GM18498 (cell line): Measurements from ENCODE around the gene PADI2.

ENCODE experiments used
- ATAC-seq: cut with Tn5 transposase; IDR thresholded peaks from one replicate; pipeline ENCODE4 v1.9.1; 2021; ENCODE audit warnings: mild to moderate bottlenecking, moderate library complexity; ENCODE audit not compliant: unreplicated experiment

Gene PADI2

GRCh38 chr1:17119076-17119772 is at the start of gene PADI2:
Gene PADI2 (minus strand): TSS chr1:17119451. CDS start chr1:17119371, 80 bp downstream.
- no peak for ATAC-seq

DNA sequence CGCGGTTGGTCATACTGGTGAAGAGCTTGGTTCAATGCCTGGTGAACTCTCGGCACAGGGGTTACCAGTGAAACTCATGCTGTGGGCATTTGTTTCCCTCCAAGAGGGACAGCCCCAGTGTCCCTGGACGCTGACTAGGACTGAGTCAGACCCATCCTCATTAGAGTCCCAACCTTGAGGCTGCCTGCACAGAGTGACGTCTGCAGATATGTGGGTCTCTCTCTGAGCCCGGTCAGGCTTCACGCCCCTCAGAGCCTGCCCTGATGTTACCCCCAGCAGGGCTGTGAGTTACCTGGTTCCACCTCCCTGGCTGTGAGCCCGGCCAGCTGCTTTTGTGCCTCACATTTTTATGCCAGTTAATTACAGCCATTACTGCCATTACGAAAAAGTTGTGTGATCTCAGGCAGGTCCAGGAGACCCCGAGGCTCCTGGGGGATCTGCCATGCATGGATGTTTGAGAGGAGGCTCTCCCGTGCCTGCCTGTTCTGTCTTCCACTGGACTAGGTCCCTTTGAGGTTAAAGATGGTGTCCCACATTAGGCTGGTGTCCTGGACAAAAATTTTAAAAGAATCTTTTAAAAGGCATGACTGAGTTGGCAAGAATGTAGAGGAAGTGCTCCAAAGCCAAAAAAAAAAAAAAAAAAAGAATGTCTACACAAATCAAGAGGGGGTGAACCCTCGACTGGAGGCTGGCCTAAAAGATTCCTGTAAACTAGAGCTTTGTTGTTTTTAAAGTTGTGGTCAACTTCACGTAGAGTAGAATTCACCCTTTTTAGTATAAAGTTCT is 49.0 kb upstream of the PADI2 start:
- no peak for ATAC-seq

DNA sequence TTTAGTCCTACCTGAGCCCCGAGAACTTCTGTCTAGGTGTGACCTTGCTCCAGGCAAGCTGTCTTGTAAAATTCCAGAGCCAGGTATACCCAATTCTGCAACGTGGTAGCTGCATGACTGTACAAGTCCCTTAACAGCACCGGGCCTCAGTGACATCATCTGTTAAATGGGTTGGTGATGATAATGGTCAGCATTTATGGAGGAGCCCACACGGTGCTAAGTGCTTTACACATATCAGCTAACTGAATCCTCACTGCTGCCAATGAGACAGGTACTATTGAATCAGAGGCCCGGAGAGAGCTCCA is 48.5 kb upstream of the PADI2 start:
- no peak for ATAC-seq

DNA sequence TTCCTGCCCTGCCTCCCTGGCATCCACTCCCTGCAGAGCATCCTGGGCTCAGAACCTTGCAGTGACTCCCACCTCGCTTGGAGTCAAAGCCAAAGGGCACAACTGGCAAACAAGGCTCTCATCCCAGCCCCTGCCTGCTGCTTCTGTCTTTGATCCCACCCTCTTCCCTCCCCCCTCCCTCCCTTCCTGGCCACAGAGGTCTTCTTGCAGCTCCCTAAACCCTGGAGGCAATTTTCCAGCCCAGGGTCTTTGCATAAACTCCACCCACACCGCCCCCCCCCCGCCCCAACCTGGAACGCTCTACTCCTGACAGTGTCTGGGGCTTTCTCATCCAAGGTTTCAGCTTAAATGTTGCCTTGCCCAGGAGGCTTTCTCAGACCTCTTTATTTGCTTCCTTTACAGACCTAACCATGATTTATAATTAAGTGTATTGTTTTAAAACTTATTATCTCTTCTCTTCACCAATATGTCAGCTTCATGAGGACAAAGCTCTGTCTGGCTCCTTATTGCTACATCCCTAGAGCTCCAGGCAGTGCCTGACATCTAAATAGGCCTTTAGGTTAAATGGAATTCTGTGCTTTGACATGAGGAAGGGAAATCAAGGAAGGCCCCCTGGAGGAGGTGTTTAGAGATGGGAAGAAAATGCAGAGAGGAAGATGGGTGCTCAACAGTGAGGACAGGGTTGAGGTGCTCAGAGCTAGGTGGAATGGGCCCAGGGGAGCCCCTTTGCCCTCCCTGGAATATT is 48.0 kb upstream of the PADI2 start:
- no peak for ATAC-seq

DNA sequence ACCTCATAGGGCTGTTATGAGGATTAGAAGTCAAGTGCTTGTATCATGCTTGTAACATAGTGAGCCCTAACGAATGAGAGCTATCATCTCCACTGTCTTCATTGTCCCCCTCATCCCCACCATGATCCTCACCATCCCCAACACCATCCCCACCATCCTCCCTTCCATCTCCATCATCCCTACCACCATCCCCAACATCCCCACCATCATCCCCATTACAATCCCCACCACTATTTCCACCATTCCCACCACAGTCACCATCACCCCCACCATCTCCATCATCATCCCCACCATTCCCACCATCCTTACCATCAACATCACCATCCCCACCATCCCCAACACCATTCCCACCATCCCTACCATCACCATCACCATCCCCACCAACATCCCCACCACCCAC is 46.6 kb upstream of the PADI2 start:
- no peak for ATAC-seq

- no peak for ATAC-seq
Measured at GRCh38 chr1:17163789-17164666, 44.8 kb upstream of the PADI2 start.

- ATAC-seq = no peak
Measured at GRCh38 chr1:17163371-17163770, 44.1 kb upstream of the PADI2 start.

GRCh38 chr1:17162941-17163340 is 43.7 kb upstream of the PADI2 start:
- ATAC-seq = no peak

GRCh38 chr1:17161926-17162800 is 42.9 kb upstream of the PADI2 start:
- ATAC-seq = no peak

GRCh38 chr1:17161137-17161740 is 42.0 kb upstream of the PADI2 start:
- ATAC-seq = no peak

- no peak for ATAC-seq
Measured at GRCh38 chr1:17158961-17159360, 39.7 kb upstream of the PADI2 start.

DNA sequence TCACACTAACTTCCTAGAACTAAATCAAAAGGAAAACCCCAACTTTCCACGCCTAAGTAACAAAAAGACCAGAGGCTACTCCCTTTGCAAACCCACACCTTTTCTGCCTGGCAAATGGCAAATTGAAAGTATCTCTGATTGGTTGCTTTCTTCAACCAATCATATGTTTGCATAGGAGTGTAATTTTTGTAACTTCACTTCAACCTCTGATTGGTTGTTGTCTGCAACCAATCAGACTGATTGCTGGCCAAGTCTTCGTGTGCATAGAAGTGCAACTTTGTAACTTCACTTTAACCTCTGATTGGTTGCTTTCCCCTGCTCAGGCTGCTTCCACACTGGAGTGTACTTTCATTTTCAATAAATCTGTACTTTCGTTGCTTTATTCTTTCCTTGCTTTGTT is 36.9 kb upstream of the PADI2 start:
- ATAC-seq = no peak

- ATAC-seq = no peak
Measured at GRCh38 chr1:17155257-17155920, 36.1 kb upstream of the PADI2 start.

- no peak for ATAC-seq
Measured at GRCh38 chr1:17149771-17150170, 30.5 kb upstream of the PADI2 start.

DNA sequence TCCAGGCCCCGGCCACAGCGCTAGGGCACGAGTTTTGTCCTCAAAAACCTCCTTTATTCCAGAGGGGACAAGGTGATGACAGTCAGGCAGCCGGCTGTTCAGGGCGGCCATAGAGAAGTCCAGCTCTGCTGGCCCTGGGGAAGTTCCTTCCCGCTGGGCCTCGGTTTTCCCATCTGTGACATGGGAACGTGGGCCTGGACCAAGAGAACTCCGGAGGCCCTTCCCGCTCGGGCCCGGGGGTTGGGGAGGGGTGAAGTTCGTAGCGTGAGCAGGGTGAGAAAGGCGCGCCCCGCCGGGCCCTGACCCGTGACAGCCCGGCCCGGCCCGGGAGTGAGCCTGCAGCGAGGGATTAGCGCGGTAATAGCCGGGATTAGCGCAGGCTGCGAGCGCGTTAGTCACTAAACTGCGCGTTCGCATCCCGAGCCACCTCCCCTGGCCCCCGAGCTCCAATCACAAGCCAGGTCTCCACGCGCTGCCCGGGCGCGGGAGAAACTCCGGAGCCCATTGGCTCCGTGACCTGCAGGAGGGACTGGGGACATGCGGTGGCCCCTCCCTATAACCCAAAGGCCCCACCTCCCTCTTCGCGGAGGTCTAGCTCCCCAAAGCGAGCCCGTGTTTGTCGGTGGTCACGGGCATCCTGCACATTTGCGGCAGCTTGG is 29.8 kb upstream of the PADI2 start:
- ATAC-seq = no peak

GRCh38 chr1:17145648-17146047 is 26.4 kb upstream of the PADI2 start:
- ATAC-seq = no peak

DNA sequence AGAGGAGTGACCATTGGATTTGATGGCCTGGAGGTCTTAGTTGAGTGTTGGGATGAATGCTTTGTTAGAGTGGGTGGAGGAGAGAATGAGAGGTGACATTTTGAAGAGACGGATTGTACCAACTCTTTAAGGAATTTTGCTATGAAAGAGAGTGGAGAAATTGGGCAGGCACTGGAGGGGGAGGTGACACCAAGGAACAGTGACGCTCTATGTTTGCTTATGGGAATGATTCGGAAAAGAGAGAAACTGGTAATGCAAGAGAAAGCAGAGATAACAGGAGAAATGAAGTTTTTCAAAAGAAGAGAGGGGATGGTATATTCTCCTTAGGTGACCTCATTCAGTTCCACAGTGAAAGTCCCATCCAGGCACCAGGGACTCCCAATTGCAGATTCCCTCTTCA is 24.5 kb upstream of the PADI2 start:
- ATAC-seq = no peak

- ATAC-seq = peak; percentile 58
Measured at GRCh38 chr1:17141441-17142197, 22.4 kb upstream of the PADI2 start.
